D341Med (cell line): ENCODE data around the gene ICA1.
"Not testable (repeated sequence)": the region's sequence is repeated elsewhere in the genome, so short reads cannot be mapped to it uniquely, and the experiment has no call there.

ENCODE experiments used
- DNase-seq: peaks from one replicate; pipeline ENCODE4 v3.0.0; 2012; ENCODE audit warnings: low spot score

Gene ICA1

DNA sequence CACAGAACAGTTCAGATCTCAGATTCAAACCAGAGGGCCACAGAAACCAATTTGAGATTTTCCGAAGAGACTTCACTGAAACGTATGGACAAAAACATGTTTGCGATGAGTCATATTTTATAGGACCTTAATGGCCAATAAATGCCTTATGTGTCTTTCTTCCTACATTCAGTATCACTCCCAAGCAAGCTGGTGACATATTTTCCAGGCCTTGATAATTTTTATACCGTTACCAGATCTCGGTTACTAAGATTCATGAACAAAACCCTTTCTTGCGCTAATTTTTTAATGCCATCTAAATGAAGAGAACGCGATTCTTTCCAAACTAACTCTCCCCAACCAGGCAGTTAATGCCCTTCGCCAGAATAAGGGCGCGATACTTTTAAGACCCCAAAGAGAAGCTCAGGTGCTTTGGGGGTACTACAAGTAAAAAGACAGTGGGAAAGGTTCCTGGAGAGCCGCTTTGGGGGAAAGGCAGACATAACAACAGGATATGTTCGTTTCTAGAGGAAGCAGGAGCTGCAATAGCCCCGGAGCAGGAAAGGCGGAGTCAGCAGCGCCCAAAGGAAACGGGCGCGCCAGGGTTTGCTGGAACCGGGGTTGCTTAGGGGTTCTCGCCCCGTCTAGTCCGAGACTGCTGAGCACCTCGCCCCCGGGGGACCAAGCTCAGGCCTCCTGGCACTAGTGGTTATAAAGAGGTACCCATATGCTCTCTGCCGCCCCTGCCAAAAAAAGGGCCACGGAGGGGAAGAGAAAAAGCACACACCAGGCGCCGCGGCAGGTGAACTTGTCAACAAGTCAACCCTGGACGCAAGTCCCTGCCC is 884 bp downstream of the ICA1 start:
- peak; percentile 69 for DNase-seq

GRCh38 chr7:8259586-8260222 is 2.3 kb downstream of the ICA1 start:
- no peak for DNase-seq

DNA sequence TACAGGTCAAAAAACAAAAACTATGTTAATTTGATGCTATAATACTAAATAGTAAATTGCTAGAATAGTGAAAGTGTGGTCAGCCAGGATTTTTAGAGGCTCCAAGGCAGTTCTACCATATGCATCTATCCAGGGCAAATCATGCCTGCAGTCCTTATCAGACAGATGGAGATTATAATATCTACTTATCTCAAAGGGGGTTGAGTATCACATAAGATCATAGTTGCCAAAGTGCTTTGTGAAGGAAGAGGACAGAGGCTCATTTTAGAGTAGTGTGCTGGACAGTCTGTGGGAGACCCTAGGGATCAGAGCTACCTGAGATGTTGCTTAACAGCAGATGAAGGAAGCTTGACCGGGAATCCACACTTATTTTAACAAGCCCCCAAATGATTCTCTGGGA is 3.2 kb downstream of the ICA1 start:
- DNase-seq: no peak

- DNase-seq: no peak
Measured at GRCh38 chr7:8258166-8258565, 3.8 kb downstream of the ICA1 start.

- no peak for DNase-seq
Measured at GRCh38 chr7:8255680-8256655, 6.0 kb downstream of the ICA1 start.

DNA sequence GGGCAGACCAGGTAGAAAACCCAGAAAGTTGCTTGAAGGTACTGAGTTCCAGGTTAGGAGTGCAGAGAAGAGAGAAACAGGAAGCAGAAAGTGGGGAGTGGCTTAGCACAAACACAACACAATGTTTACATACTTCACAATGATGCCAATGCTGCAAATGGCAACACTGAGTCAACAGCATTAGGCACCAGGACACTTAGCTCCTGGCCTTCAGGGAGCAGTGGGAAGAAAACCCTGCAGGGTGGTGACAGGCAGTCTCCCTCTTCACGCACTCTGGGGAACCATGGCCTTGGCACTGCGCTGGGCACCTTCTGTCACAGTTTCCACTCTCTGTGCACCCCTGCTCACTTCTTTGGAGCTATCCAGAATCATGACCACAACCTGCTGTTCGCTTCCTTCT is 7.3 kb downstream of the ICA1 start:
- DNase-seq: no peak

GRCh38 chr7:8254215-8254614 is 7.8 kb downstream of the ICA1 start:
- DNase-seq: no peak

DNA sequence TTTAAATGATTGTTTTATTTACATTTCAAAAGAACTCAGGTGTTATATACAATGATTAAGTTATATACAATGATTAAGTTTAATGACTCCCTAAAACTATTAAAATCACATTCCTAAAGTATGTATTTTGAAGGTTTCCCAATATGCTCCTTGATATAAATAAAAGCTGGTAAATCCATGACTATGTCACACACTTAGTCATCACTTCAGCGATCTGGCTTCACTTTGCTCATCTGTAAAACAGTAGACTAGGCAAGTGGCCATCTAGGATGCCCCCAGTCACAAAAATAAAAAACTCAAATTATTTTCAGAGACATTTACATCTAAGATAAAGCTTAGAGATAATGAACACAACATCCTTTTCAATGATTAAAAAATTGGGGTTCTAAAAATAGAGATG is 10.8 kb downstream of the ICA1 start:
- no peak for DNase-seq

- DNase-seq: no peak
Measured at GRCh38 chr7:8250547-8250946, 11.4 kb downstream of the ICA1 start.

- DNase-seq: no peak
Measured at GRCh38 chr7:8249121-8249520, 12.8 kb downstream of the ICA1 start.

DNA sequence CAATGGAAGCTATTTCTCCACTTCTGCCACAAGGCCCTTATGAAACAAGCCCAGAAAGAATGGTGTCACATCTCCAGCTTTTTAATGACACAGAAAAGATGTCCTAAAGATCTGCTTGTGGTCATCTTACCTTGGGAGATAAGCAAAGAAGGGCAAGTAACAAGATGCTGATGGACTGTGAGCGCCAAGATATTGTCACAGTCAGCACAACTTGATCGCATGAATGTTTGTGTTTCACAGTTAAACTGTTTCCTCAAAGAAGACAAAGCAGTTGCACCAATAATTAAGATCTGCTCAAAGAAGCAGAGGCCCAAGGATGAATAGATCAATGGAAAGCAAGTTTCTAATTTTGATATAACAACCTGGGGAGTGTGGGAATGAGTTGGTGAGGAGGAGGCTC is 15.9 kb downstream of the ICA1 start:
- DNase-seq: no peak

GRCh38 chr7:8245032-8245431 is 16.9 kb downstream of the ICA1 start:
- not testable (repeated sequence) for DNase-seq

DNA sequence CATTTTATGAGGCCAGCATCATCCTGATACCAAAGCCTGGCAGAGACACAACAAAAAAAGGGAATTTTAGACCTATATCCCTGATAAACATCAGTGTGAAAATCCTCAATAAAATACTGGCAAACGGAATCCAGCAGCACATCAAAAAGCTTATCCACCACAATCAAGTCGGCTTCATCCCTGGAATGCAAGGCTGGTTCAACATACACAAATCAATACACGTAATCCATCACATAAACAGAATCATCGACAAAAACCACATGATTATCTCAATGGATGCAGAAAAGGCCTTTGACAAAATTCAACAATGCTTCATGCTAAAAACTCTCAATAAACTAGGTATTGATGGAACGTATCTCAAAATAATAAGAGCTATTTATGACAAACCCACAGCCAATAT is 18.9 kb downstream of the ICA1 start:
- not testable (repeated sequence) for DNase-seq

DNA sequence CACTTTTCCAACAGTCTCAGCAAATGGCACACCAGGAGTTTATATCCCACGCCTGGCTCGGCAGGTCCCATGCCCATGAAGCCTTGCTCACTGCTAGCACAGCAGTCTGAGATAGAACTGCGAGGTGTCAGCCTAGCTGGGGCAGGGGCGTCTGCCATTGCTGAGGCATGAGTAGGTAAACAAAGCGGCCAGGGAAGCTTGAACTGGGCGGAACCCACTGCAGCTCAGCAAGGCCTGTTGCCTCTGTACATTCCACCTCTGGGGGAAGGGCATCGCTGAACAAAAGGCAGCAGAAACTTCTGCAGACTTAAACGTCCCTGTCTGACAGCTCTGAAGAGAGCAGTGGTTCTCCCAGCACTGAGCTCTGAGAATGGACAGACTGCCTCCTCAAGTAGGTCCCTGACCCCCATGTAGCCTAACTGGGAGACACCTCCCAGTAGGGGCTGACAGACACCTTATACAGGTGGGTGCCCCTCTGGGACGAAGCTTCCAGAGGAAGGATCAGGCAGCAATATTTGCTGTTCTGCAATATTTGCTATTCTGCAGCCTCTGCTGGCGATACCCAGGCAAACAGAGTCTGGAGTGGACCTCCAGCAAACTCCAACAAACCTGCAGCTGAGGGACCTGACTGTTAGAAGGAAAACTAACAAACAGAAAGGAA is 22.1 kb downstream of the ICA1 start:
- not testable (repeated sequence) for DNase-seq

DNA sequence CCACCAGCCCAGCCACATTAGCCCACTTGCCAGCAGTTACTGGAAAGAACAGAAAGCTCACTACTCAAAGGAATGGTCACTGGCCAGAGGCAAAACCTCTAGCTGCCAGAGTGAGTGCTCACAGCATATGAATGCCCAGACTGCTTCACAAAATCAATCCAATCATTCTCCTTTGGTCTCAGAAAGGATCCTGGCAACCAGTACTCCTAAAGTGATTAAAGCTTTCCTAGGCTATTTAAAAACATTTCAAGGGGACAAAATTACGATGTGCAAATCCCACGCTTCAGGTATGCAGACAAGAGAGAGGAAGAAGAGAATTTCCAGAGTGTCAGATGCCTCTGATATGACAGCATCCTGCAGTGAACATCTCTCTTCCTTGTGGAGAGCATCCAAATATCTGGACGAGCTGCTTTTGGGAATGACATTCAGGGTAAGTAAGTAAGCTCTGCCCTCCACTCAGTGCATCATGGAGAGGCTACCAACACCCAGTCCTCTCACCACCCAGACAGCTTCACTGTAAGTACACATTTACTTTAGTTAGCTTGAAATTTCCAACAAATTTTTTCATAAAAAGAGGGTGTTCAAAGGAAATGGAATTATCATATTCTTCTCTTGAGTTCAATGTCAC is 25.1 kb downstream of the ICA1 start:
- DNase-seq: no peak

GRCh38 chr7:8232999-8233847 is 28.7 kb downstream of the ICA1 start:
- no peak for DNase-seq

- no peak for DNase-seq
Measured at GRCh38 chr7:8229927-8230326, 32.0 kb downstream of the ICA1 start.

- no peak for DNase-seq
Measured at GRCh38 chr7:8228766-8229674, 32.9 kb downstream of the ICA1 start.

GRCh38 chr7:8228068-8228467 is 33.9 kb downstream of the ICA1 start:
- no peak for DNase-seq

DNA sequence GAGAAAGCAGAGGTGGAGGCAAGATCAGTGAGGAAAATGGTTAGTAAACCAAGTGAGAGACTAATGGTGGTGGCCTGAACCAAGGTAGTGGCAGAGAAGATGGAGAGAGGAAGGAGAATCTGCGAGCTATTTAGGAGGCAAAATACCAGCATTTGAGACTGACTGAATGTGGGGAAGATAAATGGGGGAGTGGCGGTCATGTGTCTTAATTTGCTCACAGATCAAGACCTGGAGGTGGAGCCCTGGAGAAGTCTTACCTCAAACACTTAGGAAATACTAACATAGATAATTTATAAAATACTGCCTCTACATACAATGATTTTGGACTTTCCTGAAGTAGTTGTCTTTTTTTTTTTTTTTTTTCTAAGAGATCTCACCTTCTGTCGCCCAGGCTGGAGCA is 34.7 kb downstream of the ICA1 start:
- no peak for DNase-seq
